AG09309 (cell line): ENCODE results near the gene SLX9.

Experiments used
- DNase-seq: peaks from one replicate; pipeline ENCODE4 v3.0.0-alpha.2; 2010; ENCODE audit warnings: low read depth
- H3K4me3 ChIP-seq: 2 replicates; pipeline ENCODE4 v1.5.1; 2011; ENCODE audit warnings: mild to moderate bottlenecking, low read depth, low read length, moderate library complexity; ENCODE audit not compliant: control insufficient read depth
- CTCF ChIP-seq: IDR thresholded peaks from 2 replicates; pipeline ENCODE4 v1.5.1; 2011; ENCODE audit warnings: mild to moderate bottlenecking, low read depth, low read length, inconsistent platforms; ENCODE audit not compliant: insufficient read depth, control insufficient read depth; ENCODE audit errors: missing control alignments

SLX9 gene

GRCh38 chr21:44907966-44908895 lies 31.6 kb upstream of the SLX9 start:
- H3K4me3 ChIP-seq, result no peak overlapping the region
- no peak for DNase-seq
- TF ChIP-seq CTCF, result no peak

GRCh38 chr21:44908908-44909307 lies 30.9 kb upstream of the SLX9 start:
- no peak for DNase-seq
- no peak for TF ChIP-seq CTCF
- no peak overlapping the region for H3K4me3 ChIP-seq

GRCh38 chr21:44909719-44910118 lies 30.1 kb upstream of the SLX9 start:
- no peak for DNase-seq
- TF ChIP-seq CTCF, result no peak
- H3K4me3 ChIP-seq, result no peak overlapping the region

GRCh38 chr21:44910229-44911067 lies 29.4 kb upstream of the SLX9 start:
- H3K4me3 ChIP-seq, result no peak overlapping the region
- TF ChIP-seq CTCF, result no peak
- no peak for DNase-seq

GRCh38 chr21:44911068-44911383 lies 28.8 kb upstream of the SLX9 start:
- DNase-seq, result no peak
- no peak for TF ChIP-seq CTCF
- no peak overlapping the region for H3K4me3 ChIP-seq

- no peak for DNase-seq
- no peak for TF ChIP-seq CTCF
- H3K4me3 ChIP-seq, result no peak overlapping the region
Observed at GRCh38 chr21:44911384-44912157, 28.3 kb upstream of the SLX9 start.
